Measurements from ENCODE around the gene NPTXR.

- TF ChIP-seq POLR2A (IDR thresholded peaks at IDR 0.05) (no peak), CTCF (IDR thresholded peaks at IDR 0.05) (no peak)
These were observed 631 bp upstream of the NPTXR start for GRCh38 chr22:38844315-38845003.
